Stomach (tissue), 4 donors: Measurements from ENCODE around the gene HOMER1.

Experiments
- CTCF ChIP-seq, 7 experiments: fragments of 450-650 bp in 4 of 7; fragments of 200-600 bp in 3 of 7; sonication (generic) in 3 of 7; IDR thresholded peaks; one replicate each; pipeline ENCODE4 v1.5.1; 2016 to 2019; ENCODE audit warnings: antibody characterized with exemption in 7 of 7, control low read depth in 2 of 7, mild to moderate bottlenecking in 1 of 7
- POLR2A ChIP-seq, 4 donors: fragments of 450-650 bp; IDR thresholded peaks; one replicate each; pipeline ENCODE4 v1.6.1; 2016; ENCODE audit warnings: antibody characterized with exemption in 4 of 4, control low read depth in 2 of 4, mild to moderate bottlenecking in 1 of 4, moderate library complexity in 1 of 4

GRCh38 chr5:79456890-79457583, 56.9 kb downstream of the HOMER1 start:
- TF ChIP-seq CTCF (IDR thresholded peaks at IDR 0.05) (no peak), POLR2A (IDR thresholded peaks at IDR 0.05) (no peak)
